Activated gamma-delta T cell (primary cell): ENCODE results near the gene OR2S2.
"Not testable (repeated sequence)": the region's sequence is repeated elsewhere in the genome, so short reads cannot be mapped to it uniquely, and the experiment has no call there.

Source experiments
- DNase-seq: peaks from one replicate; lab custom pipeline; 2025; lab: John Stamatoyannopoulos, UW
- total RNA-seq, 2 donors: gene quantifications; one replicate each; lab custom pipeline; 2026; lab: John Stamatoyannopoulos, UW

Gene OR2S2
- total RNA-seq, result 0 reads per million in 2 donors

DNA sequence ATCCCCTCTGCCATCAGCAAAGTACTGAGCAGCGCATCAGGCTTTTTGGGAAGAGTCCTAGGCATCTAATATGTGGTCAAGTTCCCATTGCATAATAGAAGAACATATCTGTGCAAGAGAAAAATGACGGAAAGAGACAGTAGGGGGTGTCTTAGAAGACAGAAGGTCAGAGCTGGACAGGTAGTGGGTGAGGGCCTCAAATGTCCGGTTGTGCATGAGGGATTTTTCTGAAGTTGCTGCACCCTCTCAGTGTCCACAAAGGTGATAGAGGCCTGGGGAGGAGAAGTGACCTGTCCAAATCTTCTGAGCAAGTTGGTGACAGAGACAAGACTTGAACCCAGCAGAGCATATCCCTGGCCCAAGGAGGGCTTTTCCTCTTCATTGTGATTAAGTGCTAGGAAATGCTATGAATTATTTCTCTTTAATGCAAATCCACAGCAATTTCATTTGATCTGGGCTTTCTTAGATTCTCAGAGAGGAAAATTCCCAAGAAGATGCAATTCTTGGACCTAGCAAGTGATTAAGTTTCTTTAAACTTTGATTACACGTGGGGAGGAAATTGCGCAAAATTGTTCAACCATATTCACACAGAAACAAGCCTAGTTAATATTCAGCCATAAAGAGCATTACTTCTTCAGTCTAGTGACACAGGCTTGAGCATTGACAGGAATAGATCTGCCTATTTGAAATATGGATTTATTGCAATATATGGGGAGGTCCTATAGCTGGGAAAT lies at the start of gene OR2S2:
Gene OR2S2 (minus strand): TSS at position 51 of the 734 bp plus-strand sequence. CDS start 56 bp downstream, outside the sequence.
- DNase-seq, result no peak

GRCh38 chr9:36007316-36007708 lies 49.4 kb upstream of the OR2S2 start:
- no peak for DNase-seq

- no peak for DNase-seq
Observed at GRCh38 chr9:36006549-36007315, 48.8 kb upstream of the OR2S2 start.

DNA sequence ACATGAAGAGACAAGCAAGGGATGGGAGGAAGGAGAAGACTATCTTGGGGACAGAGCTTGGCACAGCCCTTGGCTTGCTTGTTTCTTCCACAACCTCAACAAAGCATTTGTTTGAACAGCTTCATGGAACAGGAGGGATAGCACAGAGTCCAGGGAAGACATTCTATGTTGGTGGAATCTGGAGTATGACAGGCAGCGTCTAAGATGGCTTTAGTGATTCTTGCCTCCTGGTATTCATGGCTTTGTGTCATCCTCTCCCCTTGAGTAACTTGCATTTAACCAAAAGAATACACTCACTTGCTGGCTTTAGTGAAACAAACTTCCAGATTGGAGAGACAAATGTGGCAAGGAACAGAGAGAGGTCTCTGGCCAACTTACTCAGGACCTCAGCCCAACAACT lies 47.9 kb upstream of the OR2S2 start:
- no peak for DNase-seq

- DNase-seq, result no peak
Observed at GRCh38 chr9:35998333-35998732, 40.4 kb upstream of the OR2S2 start.

DNA sequence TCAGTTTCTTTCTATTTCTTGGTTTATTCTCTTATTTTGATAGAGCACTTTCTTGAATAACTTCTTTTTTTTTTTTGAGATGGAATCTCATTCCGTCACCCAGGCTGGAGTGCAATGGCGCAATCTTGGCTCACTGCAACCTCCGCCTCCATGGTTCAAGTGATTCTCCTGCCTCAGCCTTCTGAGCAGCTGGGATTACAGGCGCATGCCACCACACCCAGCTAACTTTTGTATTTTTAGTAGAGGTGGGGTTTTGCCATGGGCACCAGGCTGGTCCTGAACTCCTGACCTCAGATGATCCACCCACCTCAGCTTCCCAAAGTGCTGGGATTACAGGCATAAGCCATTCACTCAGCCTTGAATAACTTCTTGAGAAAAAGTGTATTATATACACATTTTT lies 39.1 kb upstream of the OR2S2 start:
- DNase-seq, result not testable (repeated sequence)

GRCh38 chr9:35996358-35996970 lies 38.5 kb upstream of the OR2S2 start:
- no peak for DNase-seq

- no peak for DNase-seq
Observed at GRCh38 chr9:35994959-35995358, 37.0 kb upstream of the OR2S2 start.

DNA sequence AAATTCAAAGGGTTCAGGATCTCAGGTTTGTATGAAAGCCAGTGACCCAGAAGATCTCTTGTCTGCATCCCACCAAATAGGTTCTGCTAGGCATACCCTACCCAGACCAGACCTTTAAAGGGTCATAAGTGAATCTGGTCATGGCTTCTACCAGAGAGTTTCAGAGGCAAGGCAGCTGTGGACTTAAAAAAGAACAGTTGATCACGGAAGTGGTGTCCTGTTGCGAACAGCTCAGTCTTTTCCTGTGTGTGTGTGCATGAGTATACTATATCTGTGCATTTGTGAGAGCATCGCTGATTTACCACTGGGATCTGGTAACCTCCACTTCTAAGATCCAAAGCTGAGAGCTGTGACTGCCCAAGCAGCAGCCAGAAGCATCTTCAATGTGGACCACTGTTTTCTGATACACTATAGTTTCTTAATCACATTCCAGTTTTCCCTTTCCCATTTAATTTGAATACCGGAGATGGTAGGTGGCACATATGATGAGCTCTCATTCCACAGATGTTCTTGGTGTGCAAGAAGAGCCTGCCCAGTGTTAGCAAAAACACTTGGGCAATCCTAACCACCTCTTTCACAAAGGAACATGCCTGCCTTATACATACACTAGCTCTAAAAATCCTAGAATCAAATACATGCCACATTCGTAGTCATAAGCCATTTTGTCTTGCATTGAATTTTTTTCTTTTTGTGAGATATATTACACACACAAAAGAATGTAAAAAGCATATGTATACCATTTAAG lies 36.2 kb upstream of the OR2S2 start:
- DNase-seq, result no peak

GRCh38 chr9:35993136-35993535 lies 35.2 kb upstream of the OR2S2 start:
- not testable (repeated sequence) for DNase-seq

DNA sequence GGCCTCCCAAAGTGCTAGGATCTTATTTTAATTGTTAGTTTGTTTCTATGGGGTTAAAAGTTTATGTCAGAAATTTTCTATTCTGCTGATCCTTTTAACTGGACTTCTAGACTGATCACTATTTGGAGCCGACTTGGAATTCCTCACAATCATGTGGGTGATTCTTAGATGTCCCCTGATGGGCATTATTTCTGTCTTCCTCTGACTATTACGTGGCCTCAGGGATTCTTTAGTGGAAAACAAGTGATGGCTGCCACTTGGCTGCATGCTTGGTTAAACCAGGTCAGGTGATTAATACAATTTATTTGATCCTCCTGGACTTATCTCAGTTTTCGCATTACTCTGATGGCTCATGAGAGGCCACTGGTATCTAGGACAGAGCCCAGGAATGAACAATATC lies 32.2 kb upstream of the OR2S2 start:
- DNase-seq, result no peak

GRCh38 chr9:35984021-35984420 lies 26.1 kb upstream of the OR2S2 start:
- DNase-seq, result no peak

DNA sequence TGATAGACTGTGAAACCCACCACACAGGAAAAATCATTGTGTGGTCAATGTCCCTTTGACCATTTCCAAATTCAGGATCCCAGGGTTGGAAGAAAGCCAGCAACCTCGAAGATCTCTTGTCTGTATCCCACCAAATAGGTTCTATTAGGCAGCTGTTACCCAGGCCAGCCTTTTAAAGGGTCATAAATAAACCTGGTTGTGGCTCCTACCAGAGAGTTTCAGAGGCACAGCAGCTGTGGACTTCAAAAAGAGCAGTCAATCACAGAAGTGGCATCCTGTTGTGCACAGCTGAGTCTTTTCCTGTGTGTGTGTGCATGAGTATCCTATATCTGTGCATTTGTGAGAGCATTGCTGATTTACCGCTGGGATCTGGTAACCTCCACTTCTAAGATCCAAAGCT lies 23.7 kb upstream of the OR2S2 start:
- DNase-seq, result no peak

DNA sequence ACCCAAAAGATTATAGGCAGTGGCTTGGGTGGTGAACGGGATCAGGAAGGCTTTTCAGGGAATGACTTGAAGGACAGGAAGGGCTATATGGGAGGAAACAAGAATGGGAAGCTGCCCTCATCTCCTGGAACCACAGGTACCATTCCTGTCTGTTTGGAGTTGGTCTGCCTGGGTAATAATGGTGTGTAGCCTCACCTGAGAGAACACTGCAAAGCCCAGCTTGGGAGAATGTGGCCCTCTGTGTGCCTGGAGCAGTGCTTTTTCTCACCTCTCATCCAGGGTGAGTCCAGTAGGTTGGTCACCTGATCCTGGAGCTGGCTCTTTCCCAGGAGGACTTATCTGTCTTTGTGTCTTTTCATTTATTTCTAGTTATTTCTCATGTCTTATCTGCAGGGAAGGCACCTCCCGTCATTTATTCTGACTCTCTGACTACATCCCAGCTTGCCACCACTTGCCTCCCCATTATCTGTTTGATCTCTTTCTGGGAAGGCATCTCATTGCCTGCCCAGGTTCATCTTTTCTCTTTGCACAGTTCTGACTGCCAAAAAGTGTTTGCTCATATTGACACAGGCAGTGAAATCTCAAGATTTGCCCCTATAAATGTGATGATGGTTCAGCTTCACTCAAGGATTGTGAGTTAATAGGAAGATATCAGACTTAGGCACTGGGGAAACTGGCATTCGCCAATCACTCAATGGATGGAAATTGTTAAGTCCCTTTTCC lies 22.5 kb upstream of the OR2S2 start:
- DNase-seq, result no peak

- no peak for DNase-seq
Observed at GRCh38 chr9:35978792-35979191, 20.8 kb upstream of the OR2S2 start.

DNA sequence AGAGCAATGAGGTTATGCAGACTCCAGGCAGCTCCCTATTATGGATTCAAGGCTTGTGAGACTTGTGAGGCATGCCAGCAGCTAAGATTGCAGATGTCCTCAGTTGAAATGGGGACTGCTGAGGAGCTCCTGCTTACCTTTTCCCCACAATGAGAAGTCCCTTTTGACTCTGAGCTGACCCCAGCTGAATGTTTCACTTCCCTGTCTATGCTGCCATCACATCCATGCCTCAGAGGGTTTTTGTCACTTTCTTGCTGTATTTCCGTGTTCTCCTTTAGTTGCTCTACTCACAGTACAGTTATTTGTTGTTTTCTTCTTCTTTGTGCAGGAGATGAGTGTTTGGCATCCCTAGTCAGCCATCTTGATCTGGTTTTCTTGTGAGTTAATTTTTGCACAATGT lies 18.8 kb upstream of the OR2S2 start:
- DNase-seq, result no peak

- DNase-seq, result no peak
Observed at GRCh38 chr9:35974800-35975199, 16.8 kb upstream of the OR2S2 start.

- DNase-seq, result peak; percentile 18
Observed at GRCh38 chr9:35972093-35972492, 14.1 kb upstream of the OR2S2 start.

- no peak for DNase-seq
Observed at GRCh38 chr9:35967042-35967441, 9.1 kb upstream of the OR2S2 start.

- no peak for DNase-seq
Observed at GRCh38 chr9:35966433-35966832, 8.5 kb upstream of the OR2S2 start.

DNA sequence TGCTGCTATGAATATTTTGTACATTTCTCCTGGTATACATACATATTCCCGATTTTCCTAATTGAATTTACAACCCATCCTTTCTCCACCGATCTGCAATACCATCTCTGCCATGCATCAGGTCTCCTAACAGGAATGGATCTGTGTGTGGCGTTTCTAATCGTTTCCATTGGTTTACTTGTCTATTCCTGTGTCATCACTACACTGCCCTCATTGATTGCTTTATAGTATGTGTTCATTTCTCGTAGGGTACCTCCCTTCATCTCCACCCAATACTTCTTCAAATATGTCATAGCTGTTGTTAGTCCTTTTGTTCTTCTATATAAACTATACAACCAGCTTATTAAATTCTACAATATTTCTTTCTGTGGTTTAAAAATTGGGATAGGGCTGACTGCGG lies 7.1 kb upstream of the OR2S2 start:
- DNase-seq, result no peak
